NAMALWA (cell line): ENCODE data around the gene ABCG5.

Experiments
- DNase-seq: peaks from one replicate; pipeline ENCODE4 v3.0.0-alpha.2; 2015; ENCODE audit warnings: low spot score

ABCG5 gene

DNA sequence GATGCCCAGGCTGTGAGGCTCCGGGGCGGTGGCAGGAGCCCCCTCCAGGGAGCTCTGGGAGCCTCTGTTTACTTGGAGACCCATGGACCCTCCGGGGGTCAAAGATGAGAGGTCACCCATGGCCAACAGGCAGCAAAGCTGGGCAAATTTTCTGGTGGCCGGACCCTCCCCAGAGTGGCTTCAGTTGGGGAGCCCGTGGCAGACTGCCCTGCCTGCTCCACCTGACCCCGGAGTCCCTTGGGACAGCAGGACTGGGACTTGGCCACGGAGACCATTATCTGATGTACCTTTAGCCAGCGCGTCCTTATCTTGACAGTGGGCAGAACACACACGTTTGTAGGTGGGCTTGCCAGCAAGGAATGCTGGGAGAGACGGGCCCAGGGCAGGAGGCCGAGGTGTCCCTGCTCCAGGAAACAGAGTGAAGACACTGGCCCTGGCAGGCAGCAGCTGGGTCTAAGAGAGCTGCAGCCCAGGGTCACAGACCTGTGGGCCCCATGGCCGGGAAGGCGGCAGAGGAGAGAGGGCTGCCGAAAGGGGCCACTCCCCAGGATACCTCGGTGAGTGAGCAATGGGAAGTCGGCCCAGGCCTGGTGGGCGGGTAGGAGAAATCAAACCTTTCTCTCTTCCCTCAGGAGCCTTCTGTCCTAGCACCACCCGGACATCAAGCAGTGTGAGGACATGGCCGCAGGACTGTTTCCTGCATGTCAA is at the start of gene ABCG5, which contains the start of gene ABCG8:
ABCG5 (minus strand) TSS at position 280 of the 708 bp plus-strand sequence; CDS start at position 120, 160 bp downstream.
ABCG8 (plus strand) TSS at position 412 of the 708 bp plus-strand sequence; CDS start at position 495, 83 bp downstream.
- DNase-seq: no peak

GRCh38 chr2:43887176-43887575 is 48.5 kb upstream of the ABCG5 start:
- no peak for DNase-seq

DNA sequence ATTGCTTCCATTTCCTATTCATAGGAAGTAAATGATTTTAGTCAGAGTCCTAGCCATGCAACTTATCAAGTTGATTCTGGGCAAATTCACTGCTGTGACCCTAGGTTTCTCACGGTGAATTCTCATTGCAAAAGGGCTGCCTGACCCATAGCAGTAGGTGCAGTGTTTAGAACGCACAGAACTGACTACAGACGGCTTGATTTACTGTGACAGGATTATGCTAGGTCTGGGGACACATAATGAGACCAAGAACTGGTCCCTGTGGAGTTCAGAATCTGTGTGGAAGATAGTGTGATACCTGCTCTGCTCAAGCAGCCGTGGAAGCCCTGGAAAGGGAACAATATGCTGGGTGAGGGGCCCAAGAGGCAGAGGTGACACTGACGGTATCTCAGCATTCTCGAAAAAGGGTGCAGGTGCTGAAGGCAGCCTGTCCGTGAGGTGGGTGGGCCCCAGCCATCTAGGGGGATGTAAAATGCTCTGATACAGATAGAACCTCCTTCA is 46.5 kb upstream of the ABCG5 start:
- DNase-seq: no peak

DNA sequence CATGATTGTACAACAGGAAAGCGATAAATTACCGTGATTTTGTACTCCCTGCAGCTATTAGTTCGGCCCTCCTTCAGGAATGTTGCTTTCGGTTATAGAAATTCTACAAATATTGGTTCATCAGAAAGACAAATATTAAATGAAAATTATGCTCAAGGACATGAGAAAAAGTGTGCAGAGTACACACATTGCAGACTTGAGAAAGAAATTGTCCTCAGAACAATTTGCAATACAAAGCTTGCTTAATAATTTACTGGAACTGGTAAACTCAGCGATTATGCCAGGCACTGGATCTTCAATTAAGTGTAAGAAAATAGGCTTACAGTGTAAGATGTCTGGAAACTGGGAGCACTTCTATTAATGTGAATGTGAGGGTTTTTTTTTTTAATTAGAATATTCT is 46.0 kb upstream of the ABCG5 start:
- no peak for DNase-seq

- no peak for DNase-seq
Measured at GRCh38 chr2:43882312-43882711, 43.7 kb upstream of the ABCG5 start.

DNA sequence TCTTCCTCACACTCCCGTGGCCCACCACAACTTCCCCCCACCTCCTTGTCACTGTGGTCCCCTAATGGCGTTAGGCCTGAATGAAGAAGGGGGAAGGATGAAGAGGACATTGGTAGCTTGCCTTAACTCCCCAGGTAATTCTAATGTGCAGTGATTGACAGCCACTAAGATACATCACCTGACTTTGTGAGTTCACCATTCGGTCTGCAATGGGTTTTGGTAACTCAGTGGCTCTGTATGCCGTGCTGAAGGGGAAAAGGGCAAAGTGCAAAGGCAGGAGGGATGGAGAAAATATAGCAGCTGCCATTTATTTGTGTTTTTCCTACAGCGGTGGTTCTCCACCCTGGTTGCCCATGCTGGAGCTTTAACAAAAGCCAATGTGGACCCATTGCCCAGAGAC is 42.3 kb upstream of the ABCG5 start:
- DNase-seq: no peak

GRCh38 chr2:43880471-43880870 is 41.8 kb upstream of the ABCG5 start:
- no peak for DNase-seq

- no peak for DNase-seq
Measured at GRCh38 chr2:43879261-43879660, 40.6 kb upstream of the ABCG5 start.

GRCh38 chr2:43877782-43878464 is 39.3 kb upstream of the ABCG5 start:
- peak; percentile 84 for DNase-seq

GRCh38 chr2:43874776-43875451 is 36.3 kb upstream of the ABCG5 start:
- peak; percentile 17 for DNase-seq

DNA sequence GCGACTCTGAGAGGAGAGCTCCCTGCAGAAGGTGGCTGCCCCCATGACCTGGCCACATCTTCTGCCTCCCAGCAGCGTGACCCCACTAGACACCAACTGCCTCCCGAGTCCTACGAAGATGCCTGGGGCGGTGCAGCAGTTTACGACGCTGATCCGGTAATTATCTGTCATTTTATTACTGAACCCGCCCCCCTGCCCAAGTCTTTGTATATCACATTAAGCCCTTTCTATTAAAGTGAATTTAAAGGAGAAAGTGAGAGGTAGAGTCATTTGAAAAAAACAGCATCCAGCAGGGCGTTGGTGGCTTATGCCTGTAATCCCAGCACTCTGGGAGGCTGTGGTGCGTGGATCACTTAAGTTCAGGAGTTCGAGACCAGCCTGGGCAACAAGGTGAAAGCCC is 33.5 kb upstream of the ABCG5 start:
- no peak for DNase-seq

DNA sequence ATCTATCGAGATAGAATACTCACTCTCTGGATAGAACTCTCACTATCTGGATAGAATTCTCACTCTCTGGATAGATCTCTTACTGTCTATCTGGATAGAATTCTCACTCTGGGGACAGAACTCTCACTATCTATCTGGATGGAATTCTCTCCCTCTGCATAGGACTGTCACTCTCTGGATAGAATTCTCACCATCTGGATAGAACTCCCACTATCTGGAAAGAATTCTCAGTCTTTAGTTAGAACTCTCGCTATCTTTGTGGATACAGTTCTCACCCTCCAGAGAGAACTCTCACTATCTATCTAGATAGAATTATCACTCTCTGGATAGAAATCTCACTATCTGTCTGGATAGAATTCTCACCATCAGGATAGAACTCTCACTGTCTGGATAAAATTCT is 16.7 kb upstream of the ABCG5 start:
- no peak for DNase-seq

GRCh38 chr2:43854671-43855070 is 16.0 kb upstream of the ABCG5 start:
- DNase-seq: no peak

- DNase-seq: no peak
Measured at GRCh38 chr2:43853141-43854081, 14.8 kb upstream of the ABCG5 start.

- DNase-seq: no peak
Measured at GRCh38 chr2:43852196-43852730, 13.6 kb upstream of the ABCG5 start.

DNA sequence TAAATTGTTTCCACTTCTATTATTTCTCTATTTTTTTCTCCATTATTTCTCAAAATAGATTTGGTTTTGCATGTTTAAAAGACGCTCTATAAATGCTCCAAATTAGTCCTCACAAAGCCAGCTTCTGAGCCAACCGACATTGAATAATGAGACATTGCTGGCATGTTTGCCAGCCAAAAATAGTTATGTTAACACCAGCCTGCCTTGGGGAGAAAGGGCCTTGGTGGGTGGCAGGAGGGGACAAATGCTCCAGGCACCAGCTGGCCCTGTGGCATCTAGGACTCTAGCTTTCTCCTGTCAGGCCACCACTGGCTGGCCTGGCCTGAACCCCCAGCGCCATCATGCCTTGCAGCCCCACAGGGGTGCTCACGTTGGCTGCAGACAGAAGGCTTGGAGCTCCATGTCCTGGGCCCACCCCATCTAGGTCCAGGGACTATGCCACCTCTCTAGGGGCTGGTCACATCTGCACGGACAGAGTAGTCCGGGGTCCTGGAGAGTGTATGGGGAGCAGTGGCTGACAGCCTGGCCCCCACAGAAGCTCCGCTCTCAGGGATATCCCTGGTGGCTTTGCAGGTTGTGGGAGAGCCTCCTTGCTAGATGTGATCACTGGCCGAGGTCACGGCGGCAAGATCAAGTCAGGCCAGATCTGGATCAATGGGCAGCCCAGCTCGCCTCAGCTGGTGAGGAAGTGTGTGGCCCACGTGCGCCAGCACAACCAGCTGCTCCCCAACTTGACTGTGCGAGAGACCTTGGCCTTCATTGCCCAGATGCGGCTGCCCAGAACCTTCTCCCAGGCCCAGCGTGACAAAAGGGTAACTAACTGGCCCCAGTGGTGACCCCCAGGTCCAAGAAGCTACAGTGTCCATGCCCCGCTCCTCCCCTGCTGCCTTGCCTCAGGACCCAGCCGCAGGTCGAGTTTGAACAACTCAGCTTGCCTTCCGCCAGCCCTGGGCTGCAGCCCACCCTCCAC is 12.7 kb upstream of the ABCG5 start:
- no peak for DNase-seq

GRCh38 chr2:43848214-43848613 is 9.6 kb upstream of the ABCG5 start:
- peak; percentile 9 for DNase-seq

- DNase-seq: no peak
Measured at GRCh38 chr2:43846140-43846793, 7.6 kb upstream of the ABCG5 start.

DNA sequence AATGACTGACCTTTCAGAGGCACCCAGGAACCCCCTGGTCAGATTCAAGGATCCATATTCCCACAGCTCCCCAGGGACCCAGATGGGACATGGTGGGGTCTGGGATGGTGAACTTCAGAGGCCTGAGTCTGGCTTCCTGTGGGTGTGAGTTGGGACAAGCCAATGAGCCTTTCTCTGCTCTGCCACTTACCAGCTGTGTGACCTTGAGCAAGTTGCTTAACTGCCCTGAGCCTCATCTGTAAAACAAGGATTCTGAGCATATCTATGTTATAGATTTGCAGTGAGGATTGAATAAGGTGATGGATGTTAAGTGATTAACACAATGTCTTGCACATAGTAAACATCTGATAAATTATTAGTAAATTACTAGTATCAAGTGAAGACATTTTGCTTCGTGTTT is 6.5 kb upstream of the ABCG5 start:
- DNase-seq: no peak

- DNase-seq: no peak
Measured at GRCh38 chr2:43842866-43843226, 4.2 kb upstream of the ABCG5 start.
